ENCODE measurements around the gene CACUL1.
"Not testable (repeated sequence)": the region's sequence is repeated elsewhere in the genome, so short reads cannot be mapped to it uniquely, and the experiment has no call there.

CACUL1 gene

DNA sequence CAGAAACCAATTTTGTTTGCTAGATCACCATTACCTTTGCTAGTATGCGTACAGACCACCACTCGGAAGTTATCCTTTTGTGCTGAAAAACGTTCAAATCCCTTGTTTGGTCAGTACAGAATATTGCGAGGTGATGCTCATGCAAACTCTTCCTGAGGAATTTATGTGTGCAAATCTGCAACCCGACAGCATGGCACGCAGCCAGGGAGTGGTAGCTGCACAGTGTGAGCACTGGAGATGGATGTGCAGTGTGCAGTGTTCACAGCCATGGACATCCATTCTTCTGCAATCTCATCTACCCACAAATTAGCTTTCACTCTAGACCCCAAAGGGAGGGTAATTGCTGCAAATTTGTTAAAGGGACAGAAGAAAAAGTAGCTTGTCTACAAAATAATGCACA lies 72.2 kb downstream of the CACUL1 start:
- no peak for DNase-seq

DNA sequence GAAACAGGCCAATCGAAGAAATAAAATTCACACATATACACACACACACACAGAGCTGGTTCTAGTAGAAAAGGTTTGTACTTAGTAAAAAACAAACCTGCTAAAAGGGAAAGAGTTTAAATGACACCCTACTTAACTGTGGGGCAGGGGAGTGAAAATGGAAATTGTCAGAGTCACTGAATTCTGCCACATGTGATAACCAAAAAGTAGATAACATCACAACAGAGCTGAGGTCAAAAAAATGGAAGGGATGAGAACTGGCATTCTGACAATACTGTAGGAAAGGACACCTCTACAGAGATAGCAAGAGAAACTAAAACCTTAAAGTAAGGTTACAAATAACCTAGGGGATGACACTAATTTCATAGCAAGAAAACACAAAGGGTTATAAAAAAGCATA lies 74.6 kb downstream of the CACUL1 start:
- DNase-seq = no peak

DNA sequence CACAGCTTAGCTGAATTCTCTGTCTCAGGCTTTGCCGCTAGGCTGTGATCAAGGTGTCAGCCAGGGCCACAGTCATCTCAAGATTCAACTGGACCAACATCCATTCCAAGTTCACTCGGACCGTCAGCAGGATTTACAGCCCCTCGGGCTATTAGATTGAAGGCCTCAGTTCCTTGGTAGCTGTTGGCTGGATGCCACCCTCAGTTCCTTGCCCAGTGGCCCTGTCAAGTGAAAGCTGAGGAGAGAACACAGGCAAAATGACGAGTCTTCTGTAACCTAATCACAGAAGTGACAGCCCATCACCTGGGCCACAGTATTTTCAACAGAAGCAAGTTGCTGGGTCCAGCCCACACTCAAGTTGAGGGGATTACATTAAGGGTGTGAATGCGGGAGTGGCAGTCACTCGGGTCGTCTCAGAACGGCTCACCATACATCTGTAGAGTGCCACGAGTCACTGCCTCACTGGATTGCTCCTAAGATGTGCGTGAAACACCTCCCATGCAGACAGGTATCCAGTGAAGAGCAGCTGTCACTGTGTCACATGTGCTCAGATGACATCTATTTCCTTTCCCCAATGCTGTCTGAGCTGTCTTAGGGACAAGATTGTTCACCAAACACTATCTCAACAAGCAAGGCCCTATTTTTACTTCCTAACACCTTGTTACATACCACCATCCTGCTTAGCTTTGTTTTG lies 80.4 kb downstream of the CACUL1 start:
- DNase-seq = no peak

DNA sequence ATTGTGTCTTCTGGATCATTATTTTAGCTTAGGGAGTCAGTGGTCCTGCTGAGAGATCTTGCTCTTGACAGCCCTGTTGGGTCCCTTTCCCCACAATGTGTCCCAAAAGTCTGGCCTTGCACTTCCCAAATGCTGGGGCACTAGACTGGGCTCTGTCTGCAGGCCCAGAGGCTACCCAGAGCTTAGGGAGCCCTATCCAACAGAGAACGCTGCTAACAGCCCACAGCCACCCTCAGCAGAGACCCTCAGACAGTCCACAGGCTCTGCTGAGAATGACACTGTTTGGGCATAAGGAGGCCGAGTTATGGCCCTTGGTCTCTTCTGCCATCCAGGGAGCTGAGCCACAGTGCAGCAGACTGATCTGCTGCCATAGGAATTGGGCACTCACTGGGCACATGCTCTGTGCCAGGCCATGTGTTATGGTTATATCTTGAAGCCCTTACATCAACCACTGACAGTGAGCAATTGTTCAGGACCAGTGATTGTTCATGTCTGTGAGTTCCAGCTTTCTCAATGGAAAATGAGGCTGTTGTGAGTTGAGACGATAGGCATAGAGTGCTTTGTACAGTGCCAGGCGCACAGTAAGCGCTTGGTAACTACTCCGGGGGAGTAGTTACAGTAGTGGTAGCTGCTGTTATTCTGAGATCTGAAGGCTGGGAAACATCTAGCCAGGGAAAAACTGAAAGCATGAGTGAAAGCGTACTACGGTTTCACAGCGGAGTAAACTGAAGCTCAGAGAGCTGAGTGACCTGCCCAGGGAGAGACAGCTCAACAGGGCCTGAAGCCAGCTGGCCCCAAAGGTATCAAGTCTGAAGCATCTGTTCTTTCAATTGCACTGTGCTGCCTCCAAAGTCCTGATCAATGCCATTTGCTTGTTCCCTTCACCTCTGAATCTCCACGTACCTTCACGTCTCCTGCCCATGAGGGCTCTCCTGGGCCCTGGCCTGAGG lies 81.7 kb downstream of the CACUL1 start:
- DNase-seq = no peak

DNA sequence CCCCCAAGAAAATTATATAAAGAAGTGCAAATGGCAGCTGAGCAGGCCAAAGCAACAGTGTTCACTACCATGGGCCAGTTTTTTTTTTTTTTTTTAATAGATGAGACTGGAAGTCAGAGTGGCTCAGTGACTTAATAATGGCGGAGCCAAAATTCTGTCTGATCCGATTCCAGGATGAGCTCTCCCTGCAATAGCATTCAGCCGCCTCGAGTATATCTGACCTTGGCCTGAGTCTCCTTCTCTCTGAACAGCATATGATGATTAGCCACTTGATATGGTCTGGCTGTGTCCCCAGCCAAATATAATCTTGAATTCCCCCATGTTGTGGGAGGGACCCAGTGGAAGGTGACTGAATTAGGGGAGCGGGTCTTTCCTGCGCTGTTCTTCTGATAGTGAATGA lies 82.6 kb downstream of the CACUL1 start:
- no peak for DNase-seq

DNA sequence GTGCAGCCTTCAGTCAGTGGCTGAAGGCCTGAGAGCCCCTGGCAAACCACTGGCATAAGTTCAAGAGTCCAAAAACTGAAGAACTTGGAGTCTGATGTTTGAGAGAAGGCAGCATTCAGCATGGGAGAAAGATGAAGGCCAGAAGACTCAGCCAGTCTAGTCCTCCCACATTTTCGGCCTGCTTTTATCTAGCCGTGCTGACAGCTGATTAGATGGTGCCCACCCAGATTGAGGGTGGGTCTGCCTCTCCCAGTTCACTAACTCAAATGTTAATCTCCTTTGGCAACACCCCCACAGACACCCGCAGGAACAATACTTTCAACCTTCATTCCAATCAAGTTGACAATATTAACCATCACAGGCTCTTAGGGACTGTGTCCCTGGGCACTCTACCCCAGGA lies 83.5 kb downstream of the CACUL1 start:
- DNase-seq = not testable (repeated sequence)

DNA sequence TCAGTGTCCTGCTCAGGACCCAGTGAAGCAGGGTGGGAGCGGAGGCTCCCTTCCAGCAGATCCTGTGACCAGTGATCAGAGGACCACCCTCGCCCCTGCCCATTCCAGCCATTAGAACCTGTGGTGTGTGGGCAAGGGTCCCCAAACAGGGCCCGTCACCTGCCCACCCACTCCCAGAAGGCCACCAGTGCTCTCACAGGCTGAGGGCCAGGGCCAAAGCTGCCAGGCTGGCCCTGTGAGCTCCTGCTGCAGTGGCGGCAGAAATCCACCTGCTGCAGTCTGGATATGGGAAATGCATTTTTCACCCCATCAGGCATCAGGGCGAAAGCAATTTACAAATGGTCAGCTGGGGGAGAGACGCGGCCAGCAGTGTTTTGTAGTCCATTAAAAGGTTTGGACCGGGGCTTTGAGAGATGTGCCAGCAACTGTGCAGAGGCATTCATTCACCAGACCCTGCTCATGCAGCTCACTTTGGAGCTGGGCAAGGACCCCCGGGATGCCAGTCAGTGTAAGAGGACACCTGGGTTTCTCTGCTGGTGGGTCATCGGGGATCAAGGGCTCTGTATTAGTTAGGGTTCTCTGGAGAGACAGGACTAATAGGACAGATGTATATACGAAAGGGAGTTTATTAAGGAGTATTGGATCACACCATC lies 84.2 kb downstream of the CACUL1 start:
- no peak for DNase-seq

DNA sequence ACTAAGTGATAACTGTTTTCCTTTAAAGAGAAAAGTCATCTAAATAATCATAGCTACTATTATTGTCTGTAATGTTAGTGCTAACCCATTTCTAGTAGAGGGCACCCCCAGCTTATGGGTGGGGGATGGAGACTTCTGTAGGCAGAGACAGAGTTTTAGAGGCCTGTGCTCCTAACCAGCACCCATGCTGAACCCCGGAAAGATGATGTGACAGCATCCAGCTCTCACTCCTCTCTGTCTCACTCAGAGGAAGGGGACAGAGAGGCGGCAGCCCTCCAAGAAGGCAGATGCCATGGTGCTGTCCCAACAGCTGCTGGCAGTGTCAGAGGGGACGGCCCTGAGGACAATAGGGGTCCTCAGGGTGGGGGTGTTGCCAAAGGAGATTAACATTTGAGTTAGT lies 84.9 kb downstream of the CACUL1 start:
- no peak for DNase-seq

DNA sequence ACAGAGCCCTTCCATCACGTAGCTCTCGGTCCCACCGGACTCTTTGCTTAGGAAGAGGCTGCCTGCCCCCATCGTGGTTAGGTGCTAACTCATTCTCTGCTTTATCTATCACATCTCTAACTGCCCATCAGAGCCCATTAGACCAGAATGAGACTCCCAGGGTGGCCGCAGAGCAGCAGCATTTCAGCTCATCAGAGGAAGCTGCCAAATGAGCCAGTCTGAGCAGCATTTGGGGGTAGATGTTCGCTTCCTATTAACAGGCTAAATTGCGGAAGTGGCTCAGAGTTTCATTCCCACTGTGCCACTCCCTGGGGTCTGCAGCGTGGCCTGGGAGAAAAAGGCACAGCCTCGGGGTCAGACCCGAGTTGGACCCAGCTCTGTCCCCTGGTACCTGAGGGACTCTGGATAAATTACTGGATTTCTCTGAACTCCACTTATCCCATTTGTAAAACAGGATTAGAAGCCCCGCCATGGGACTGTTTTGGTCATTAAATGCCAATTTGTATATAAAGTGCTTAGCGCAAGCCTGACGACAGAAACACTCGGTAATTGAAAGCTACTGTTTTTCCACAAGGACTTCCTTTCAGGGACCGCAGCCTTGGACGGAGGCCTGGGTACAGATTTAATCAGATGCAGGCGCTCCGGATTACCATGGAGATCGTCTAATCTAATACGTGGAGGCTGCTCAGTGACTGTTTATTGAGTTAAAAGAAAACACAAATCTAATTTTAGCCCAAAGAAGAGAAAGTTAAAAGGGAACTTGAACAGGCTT lies 85.6 kb downstream of the CACUL1 start:
- no peak for DNase-seq

DNA sequence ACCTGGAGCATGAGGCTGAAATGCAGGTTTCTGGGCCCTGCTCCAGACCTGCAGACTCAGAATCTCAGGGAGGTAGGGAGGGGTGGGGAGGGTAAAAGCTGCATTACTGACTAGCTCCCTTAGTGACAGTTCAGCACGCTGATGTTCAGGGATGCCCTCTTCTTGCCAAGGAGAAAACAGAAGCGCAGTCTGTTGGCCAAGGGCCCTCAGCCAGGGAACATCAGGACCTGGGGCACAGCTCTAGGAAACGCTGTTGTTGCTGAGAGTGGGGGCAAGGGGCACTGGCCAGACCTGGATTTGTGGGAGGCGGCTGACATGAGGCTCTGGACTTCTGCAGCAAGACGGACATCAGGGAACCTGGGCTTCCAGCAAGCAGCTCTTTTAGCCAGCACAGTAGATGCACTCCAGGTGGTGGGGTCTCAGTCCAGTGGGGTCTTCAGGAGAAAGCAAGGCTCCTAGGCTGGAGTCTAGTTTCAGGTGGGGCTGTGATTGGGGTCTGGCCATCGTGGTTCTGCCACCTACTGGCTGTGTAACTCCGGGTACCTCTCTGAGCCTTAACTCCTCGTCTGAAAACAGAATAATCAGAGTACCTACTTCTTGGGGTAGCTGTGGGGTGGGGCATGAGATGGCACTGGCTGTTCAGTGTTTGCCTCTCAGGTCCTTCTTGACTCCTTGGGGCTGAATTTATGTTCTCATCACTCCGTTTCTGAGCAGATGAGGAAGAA lies 86.4 kb downstream of the CACUL1 start:
- no peak for DNase-seq

DNA sequence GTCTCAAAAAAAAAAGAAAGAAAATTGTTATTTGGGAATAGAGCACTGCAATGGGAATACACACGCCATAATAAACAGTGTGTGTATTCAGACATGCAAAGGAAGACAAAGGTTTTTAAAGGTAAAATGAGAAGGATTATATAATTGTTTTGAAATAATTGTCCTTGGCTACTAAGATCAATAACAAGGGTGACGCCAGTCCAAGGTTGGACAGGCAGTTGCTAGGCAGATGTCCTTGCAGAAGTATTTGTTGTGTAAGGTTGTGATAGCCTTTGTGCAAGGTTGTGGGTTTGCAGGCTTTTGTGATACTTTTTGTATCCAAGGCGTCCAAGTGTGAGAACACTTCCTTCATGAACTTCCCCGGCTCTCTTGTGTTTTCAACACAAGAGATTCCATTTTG lies 87.0 kb downstream of the CACUL1 start:
- no peak for DNase-seq

DNA sequence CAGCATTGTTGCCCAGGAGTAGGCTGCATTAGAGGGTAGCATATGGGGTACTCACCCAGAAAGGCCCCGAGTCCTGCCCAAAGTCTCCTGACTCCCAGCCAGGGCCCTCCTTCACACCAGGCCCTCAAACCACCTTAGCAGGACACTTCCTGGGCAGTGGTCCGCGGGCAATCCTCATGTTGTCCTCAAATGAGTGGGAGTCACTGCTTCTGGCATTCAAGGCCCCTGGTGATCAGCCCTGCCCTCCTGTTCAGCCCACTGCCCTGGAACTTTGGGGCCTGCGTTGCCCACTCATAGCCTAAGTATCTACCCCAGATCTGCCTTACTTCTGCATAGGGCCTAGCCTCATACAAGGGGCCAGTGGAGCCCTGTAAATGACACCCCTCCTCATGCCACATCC lies 88.4 kb downstream of the CACUL1 start:
- DNase-seq = no peak

DNA sequence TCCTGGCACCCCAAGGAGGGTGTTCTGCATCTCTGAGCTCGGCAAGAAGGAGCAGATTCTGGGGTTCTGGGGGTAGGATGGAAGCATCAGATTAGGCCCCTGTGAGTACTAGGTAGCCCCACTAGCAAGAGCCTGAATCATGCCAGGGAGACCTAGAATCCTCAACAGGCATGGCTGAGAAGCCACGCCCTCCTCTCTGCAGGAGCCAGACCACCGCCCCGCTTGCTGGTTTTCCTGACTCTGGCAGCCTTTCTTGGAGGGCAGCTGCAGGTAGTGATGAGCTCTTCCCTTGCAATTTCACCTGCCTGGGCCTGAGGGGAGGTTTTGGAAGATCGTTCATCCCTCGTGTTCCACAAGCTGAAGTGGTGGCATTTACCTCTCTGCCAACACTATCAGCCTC lies 90.4 kb downstream of the CACUL1 start:
- no peak for DNase-seq

DNA sequence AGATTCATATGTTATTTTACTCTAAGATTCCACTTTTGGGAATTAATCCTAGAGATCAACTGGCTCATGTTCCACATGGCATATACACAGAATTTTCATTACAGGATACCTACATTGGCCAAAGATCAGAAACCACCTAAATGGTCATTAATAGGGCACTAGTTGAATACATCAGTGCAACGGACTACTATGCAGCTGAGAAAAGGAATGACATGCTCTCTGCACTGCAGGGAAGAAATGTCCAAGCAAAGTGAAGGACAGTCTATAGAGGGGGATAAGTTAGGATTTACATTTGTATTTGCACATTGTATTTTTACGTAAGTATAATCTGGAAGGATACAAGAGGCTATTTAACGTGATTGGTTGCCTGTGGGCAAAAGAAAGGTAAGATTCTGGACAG lies 91.6 kb downstream of the CACUL1 start:
- no peak for DNase-seq

DNA sequence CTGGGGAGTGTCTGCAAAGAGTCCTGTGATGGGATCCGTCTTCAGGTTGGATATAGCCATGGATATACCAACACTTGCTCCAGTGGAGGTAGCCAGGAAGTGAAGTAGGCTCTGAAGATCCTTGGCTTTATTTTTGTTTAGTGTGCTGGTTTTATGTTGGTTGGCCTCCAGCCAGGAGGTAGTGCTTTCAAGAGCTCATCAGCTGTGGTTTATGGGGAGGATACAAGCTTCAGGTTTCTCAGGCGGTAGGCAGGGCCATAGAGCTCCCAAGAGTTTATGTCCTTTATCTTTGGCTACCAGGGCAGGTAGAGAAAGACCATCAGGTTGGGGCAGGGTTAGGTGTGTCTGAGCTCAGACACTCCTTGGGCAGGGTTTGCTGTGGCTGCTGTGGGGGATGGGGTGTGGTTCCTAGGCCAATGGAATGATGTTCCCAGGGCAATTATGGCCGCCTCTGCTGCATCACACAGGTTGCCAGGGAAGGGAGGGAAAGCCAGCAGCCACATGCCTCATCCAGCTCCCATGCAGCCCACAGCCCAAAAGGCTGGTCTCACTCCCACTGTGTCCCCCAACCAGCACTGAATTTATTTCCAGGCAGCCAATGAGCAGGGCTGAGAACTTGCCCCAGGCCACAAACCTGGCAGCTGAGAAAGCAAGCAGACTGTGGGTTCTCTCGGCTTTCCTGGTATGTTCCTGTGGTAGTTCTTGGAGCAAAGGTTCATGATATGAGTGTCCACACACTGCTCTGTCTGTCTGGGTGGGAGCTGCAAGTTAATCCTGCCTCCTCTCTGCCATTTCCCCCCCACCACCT lies 92.3 kb downstream of the CACUL1 start:
- DNase-seq = no peak

DNA sequence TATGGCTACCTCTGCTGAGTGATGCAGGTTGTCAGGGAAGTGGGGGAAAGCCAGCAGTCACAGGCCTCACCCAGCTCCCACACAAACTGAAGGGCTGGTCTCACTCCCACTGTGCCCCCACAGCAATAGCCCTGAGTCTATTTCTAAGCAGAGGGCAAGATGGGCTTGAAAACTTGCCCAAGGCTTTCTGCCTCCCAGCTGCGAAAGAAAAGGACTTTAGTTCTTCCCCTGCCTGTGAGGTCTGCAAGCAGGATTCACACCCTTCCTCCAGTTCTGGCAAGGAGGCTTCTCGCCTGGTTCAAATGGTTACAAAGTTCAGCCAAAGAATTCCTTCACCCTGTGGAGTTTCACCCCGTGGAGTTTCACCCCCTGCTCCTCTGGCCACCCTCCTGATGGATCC lies 96.0 kb downstream of the CACUL1 start:
- no peak for DNase-seq

DNA sequence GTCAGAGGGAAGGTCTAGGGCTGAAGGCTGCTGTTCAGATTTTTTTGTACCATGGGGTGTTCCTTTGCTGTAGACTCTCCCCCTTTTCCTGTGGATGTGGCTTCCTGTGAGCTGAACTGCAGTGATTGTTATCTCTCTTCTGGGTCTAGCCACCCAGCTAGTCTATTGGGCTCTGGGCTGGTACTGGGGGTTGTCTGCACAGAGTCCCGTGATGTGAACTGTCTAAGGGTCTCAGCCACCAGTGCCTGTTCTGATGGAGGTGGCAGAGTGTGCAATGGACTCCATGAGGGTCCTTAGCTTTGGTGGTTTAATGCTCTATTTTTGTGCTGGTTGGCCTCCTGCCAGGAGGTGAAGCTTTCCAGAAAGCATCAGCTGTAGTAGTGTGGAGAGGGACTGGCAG lies 96.6 kb downstream of the CACUL1 start:
- not testable (repeated sequence) for DNase-seq

DNA sequence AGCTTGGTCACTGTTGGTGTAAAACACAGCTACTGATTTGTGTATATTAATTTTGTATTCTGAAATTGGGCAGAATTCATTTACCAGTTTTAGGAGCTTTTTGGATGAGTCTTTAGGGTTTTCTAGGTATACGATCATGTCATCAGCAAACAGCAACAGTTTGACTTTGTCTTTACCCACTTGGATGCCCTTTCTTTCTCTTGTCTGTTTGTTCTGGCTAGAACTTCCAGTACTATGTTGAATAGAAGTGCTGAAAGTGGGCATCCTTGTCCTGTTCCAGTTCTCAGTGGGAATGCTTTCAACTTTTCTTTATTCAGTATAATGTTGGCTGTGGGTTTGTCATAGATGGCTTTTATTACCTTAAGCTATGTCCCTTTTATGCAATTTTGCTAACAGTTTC lies 109.5 kb downstream of the CACUL1 start:
- not testable (repeated sequence) for DNase-seq

DNA sequence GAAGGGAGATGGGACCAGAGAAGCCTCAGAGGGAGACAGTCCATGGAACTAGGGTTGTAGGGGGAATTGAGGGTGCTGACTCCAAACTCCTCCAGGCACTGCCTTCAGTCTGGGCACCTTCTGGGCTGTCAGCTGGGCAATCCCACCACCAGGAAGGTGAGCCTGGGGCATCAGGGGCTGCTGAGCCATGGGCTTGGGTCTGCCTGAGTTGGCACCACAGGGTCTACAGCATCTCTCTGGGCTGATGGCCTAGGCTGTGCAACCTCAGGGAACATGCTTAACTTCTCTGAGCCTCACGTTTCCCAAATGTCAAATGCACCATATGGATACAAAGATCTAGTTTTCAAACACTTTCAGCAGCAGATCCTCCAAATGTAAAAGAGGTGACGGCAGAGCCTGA lies 112.5 kb downstream of the CACUL1 start:
- no peak for DNase-seq

DNA sequence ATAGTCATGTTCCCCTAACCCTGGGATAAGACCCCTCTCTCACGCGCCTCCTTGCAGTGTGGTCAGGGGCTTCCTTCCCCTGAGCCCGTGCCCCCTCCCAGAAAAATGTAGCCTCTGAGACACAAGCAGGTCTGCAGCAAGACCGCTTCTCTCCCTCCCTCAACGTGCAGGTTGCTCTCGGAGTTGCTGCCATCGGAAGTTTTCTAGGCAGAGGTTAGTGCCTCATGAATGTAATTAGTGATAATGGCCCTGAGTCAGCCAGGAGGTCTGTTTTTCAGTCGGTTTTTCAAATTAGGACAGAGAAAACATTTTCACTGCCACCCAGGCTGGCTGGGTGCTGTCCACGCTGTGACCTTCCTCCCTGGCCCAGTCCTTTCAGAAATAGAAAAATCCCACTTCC lies 116.1 kb downstream of the CACUL1 start:
- DNase-seq = no peak

DNA sequence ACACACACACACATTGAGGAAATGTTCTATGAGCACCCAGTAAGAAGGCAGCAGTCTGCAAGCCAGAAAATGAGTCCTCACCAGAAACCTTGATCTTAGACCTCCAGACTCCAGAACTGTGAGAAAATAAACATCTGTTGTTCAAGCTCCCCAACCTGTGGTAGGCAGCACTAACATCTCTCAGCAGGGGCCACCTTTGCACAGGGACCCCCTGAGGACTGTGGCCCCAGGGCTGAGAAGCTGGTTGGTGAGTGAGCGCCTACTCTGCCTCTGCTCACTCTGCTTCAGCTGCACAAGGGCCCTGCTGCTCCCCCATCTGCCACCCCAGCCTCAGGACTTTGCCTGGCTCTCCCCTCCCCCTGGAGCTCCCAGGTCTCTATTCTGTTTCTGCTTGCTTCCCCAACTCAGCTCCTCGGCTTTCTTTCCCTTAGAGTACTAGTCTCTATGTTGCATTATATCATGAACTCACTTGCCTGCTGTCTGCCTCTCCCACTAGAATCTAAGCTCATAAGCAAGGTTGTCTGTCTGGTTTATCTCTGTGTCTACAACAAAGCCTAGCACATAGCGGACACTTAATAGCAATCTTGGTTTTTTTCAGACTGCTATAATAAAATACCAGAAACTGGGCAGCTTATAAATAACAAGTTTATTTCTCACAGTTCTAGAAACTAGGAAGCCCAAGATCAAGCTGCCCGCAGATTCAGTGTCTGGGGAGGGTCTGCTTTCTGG lies 118.9 kb downstream of the CACUL1 start:
- no peak for DNase-seq
